OCI-LY3 (cell line): ENCODE data around the gene UBTD1.

Experiments
- H2AFZ ChIP-seq: fragments of 200-600, 300-600 bp; shearing (Covaris generic); 2 replicates; pipeline ENCODE4 v1.6.0; 2014; ENCODE audit warnings: antibody characterized with exemption, low read depth, low read length
- H3K27ac ChIP-seq: fragments of 200-600, 300-600 bp; sonication (generic); 2 replicates; pipeline ENCODE4 v1.5.1; 2014; ENCODE audit warnings: mild to moderate bottlenecking, low read length, moderate library complexity, mixed read lengths
- H3K27me3 ChIP-seq: fragments of 200-600, 300-600 bp; sonication (generic); 2 replicates; pipeline ENCODE4 v1.6.1; 2014; ENCODE audit warnings: low read depth, low read length, mixed read lengths
- H3K36me3 ChIP-seq: fragments of 200-600, 300-600 bp; sonication (generic); replicated peaks from 2 replicates; pipeline ENCODE3; 2014; ENCODE audit warnings: low read depth, low read length, mixed read lengths
- H3K4me1 ChIP-seq: fragments of 300-600, 200-600 bp; sonication (generic); 2 replicates; pipeline ENCODE4 v1.6.1; 2014; ENCODE audit warnings: low read length, mixed read lengths
- H3K4me2 ChIP-seq: fragments of 200-600, 300-600 bp; sonication (generic); 2 replicates; pipeline ENCODE4 v1.6.1; 2014; ENCODE audit warnings: low read length, mixed read lengths
- H3K4me3 ChIP-seq: fragments of 300-600, 200-600 bp; sonication (generic); 2 replicates; pipeline ENCODE4 v1.5.1; 2014; ENCODE audit warnings: antibody characterized with exemption, mild to moderate bottlenecking, low read length, moderate library complexity
- H3K79me2 ChIP-seq: fragments of 300-600, 200-600 bp; shearing (Covaris generic); 2 replicates; pipeline ENCODE4 v1.6.1; 2014; ENCODE audit warnings: mild to moderate bottlenecking, low read length, mixed read lengths
- H3K9ac ChIP-seq: fragments of 300-600, 200-600 bp; shearing (Covaris generic); 2 replicates; pipeline ENCODE4 v1.6.0; 2014; ENCODE audit warnings: mild to moderate bottlenecking, low read length, moderate library complexity
- H3K9me3 ChIP-seq: fragments of 200-600, 300-600 bp; shearing (Covaris generic); 2 replicates; pipeline ENCODE4 v1.6.1; 2014; ENCODE audit warnings: low read length, mixed read lengths; ENCODE audit not compliant: insufficient read depth
- H4K20me1 ChIP-seq: fragments of 200-600, 300-600 bp; sonication (generic); 2 replicates; pipeline ENCODE4 v1.6.1; 2016; ENCODE audit warnings: low read length, mixed read lengths; ENCODE audit not compliant: insufficient read depth
- CTCF ChIP-seq: fragments of 200-600, 300-600 bp; sonication (generic); IDR thresholded peaks from 2 replicates; pipeline ENCODE4 v1.5.1; 2014; ENCODE audit warnings: antibody characterized with exemption, low read length, low read depth
- EZH2phosphoT487 ChIP-seq: fragments of 200-600 bp; shearing (Covaris generic); IDR thresholded peaks from 2 replicates; pipeline ENCODE4 v1.6.1; 2018; ENCODE audit warnings: antibody characterized with exemption, mixed run types, low read depth

UBTD1 gene

DNA sequence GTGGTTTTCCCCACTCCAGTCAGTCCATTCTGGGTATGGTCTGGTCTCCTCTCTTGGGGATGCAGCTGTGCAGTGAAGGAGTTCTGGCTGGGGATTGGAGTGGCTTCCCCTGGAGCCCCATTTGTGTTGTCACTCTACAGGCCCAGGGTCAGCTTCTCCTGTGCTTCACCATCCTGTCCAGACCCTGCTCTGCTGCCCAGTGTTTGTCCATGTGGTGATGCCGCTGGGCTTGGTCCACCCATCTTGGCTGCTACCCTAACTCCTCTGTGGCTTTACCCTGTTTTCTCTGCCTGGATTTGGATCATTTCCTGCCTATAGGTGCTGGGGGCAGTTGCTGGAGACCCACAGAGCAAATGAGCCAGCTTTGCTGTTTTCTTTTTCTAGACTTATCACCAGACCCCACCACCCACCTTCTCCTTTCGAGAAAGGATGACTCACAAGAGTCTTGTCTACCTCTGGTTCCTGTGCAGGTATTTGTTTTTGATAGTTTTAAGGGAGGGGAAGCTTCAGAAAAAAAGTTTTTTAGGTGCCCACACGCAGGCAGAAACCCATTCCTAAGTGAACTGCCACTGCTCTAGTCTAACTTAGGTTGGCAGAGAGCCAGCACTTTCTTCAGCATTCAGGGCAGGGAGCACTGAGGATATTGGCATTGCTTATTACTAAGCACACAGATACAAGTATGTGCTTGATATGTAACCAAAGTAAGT is 44.2 kb upstream of the UBTD1 start:
- Histone ChIP-seq H3K4me2 (no peak overlapping the region), H3K9me3 (no peaks in the 10 kb centered on the region), H3K4me1 (no peaks in the 10 kb centered on the region), H3K27ac (no peak overlapping the region), H3K4me3 (no peak overlapping the region), H2AFZ (no peak overlapping the region), H3K27me3 (no peaks in the 10 kb centered on the region), H3K79me2 (peaks cover 6% of the 10 kb centered on the region; the same call in 1 of the 2 replicates), H4K20me1 (no peaks in the 10 kb centered on the region), H3K36me3 (peaks cover 24% of the 10 kb centered on the region), H3K9ac (no peak overlapping the region)
- TF ChIP-seq CTCF: no peak

- Histone ChIP-seq H3K79me2 (no peaks in the 10 kb centered on the region; the same call in 1 of the 2 replicates), H3K27ac (no peak overlapping the region), H4K20me1 (no peaks in the 10 kb centered on the region), H3K4me3 (no peak overlapping the region), H3K4me2 (no peak overlapping the region), H3K9me3 (no peaks in the 10 kb centered on the region), H3K9ac (no peak overlapping the region), H3K4me1 (no peaks in the 10 kb centered on the region), H3K36me3 (peaks cover 33% of the 10 kb centered on the region), H2AFZ (no peak overlapping the region), H3K27me3 (no peaks in the 10 kb centered on the region)
- TF ChIP-seq EZH2phosphoT487 (no peak), CTCF (no peak)
Measured at GRCh38 chr10:97456034-97456685, 42.6 kb upstream of the UBTD1 start.

DNA sequence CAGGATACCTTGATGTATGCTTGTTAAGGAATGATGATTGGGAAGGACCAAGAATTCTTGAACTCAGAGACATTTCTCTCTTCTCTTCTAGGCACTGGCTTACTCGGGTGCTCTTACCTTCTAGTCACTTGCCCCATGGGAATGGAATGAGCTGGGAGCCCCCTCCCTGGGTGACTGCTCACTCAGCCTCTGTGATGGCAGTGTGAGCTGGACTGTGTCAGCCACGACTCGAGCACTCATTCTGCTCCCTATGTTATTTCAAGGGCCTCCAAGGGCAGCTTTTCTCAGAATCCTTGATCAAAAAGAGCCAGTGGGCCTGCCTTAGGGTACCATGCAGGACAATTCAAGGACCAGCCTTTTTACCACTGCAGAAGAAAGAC is 42.0 kb upstream of the UBTD1 start:
- no peaks in the 10 kb centered on the region for H4K20me1 ChIP-seq
- H3K9me3 ChIP-seq: no peaks in the 10 kb centered on the region
- no peak for TF ChIP-seq EZH2phosphoT487
- no peak overlapping the region for H3K4me3 ChIP-seq
- no peaks in the 10 kb centered on the region for H3K4me1 ChIP-seq
- H3K27me3 ChIP-seq: no peaks in the 10 kb centered on the region
- no peak overlapping the region for H2AFZ ChIP-seq
- peaks cover 38% of the 10 kb centered on the region for H3K36me3 ChIP-seq
- H3K79me2 ChIP-seq: no peaks in the 10 kb centered on the region; the same call in 1 of the 2 replicates
- no peak overlapping the region for H3K4me2 ChIP-seq
- H3K9ac ChIP-seq: no peak overlapping the region
- no peak overlapping the region for H3K27ac ChIP-seq

DNA sequence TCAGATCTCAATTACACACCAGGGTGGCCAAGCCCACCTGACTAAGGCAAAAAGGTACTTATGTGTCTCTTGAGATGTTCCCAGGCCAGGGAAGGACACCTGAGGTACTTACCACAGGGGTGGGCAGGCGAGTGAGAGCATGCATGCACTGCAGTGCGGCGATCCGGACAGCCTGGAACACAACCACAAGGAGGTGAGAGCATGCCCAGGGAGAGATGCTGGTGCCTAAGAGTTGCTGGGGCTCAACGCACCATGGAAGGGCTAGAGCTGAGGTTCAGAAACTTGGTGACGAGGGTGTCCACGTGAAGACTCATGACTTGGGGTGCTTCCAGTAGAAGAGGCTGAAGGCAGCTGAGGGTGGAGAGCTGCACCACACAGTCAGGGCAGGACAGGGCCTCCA is 39.6 kb upstream of the UBTD1 start:
- H4K20me1 ChIP-seq: no peaks in the 10 kb centered on the region
- H3K27ac ChIP-seq: no peak overlapping the region
- no peak overlapping the region for H3K4me3 ChIP-seq
- no peak overlapping the region for H3K9ac ChIP-seq
- H3K36me3 ChIP-seq: peaks cover 53% of the 10 kb centered on the region
- no peaks in the 10 kb centered on the region for H3K79me2 ChIP-seq
- H3K4me1 ChIP-seq: no peaks in the 10 kb centered on the region
- H3K4me2 ChIP-seq: no peak overlapping the region
- H3K27me3 ChIP-seq: no peaks in the 10 kb centered on the region
- no peaks in the 10 kb centered on the region for H3K9me3 ChIP-seq
- no peak for TF ChIP-seq EZH2phosphoT487
- TF ChIP-seq CTCF: no peak
- H2AFZ ChIP-seq: no peak overlapping the region
